MM.1S (cell line): ENCODE results near the gene ZBTB5.

ENCODE experiments used
- EZH2phosphoT487 ChIP-seq: fragments of 300-600 bp; sonication (generic); IDR thresholded peaks from 2 replicates; pipeline ENCODE4 v1.6.1; 2018; ENCODE audit warnings: antibody characterized with exemption, low read length
- TF ChIP-seq, protein P1 (sequence below): fragments of 300-600 bp; sonication (generic); IDR thresholded peaks from 2 replicates; pipeline ENCODE4 v1.5.1; 2016; ENCODE audit warnings: antibody characterized with exemption, low read length, mixed read lengths

DNA sequence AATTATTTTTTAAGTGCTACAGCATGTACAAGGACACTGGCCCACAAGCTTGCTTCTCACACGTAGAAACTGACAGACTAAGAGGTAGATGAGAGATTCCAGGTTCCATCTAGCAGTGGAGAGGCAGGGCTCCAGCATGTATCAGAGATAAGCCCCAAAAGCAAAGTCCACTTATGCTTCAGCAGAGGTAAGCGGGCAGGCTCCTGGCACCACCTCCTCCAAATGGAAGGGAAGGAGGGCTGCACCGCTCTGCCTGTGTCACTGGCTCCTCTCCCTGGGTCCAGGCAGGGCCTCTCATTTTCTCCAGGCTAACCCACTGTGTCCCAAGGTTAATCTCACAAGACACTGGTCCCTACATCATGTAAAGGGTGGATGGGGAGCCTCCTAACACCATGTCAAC, 26.9 kb downstream of the ZBTB5 start:
- TF ChIP-seq, protein P1, sequence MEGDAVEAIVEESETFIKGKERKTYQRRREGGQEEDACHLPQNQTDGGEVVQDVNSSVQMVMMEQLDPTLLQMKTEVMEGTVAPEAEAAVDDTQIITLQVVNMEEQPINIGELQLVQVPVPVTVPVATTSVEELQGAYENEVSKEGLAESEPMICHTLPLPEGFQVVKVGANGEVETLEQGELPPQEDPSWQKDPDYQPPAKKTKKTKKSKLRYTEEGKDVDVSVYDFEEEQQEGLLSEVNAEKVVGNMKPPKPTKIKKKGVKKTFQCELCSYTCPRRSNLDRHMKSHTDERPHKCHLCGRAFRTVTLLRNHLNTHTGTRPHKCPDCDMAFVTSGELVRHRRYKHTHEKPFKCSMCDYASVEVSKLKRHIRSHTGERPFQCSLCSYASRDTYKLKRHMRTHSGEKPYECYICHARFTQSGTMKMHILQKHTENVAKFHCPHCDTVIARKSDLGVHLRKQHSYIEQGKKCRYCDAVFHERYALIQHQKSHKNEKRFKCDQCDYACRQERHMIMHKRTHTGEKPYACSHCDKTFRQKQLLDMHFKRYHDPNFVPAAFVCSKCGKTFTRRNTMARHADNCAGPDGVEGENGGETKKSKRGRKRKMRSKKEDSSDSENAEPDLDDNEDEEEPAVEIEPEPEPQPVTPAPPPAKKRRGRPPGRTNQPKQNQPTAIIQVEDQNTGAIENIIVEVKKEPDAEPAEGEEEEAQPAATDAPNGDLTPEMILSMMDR: no peak
- no peak for TF ChIP-seq EZH2phosphoT487
